Gastrocnemius medialis (tissue), 4 donors: Measurements from ENCODE around the gene RC3H2. TPM values are rescaled to one million over a fixed set of nuclear protein-coding genes. Genes with fewer than 3 reads are reported as not detected.

Experiments
- ATAC-seq, 2 donors: fragments of 150-250 bp; one replicate each; pipeline ENCODE4 v1.9.1; 2016
- DNase-seq, 2 donors: peaks; one replicate each; pipeline ENCODE4 v3.0.0-alpha.2; 2019
- H3K27ac ChIP-seq, 4 donors: fragments of 200-600 bp; sonication (generic); 1 replicate in 1 of 4; 2 replicates in 3 of 4; pipeline ENCODE4 v1.5.1; 2016 to 2018; ENCODE audit warnings: mild to moderate bottlenecking in 2 of 4, moderate library complexity in 1 of 4
- H3K27me3 ChIP-seq, 3 donors: fragments of 200-600 bp; sonication (generic) in 2 of 3; 1 replicate in 1 of 3; 2 replicates in 2 of 3; pipeline versions ENCODE4 v1.5.1 to v1.6.0; 2016 to 2019; ENCODE audit warnings: mild to moderate bottlenecking in 1 of 3, moderate library complexity in 1 of 3
- H3K36me3 ChIP-seq, 2 donors: fragments of 200-600 bp; sonication (generic) in 1 of 2; one replicate each; pipeline ENCODE4 v1.5.1; 2017 to 2018
- H3K4me1 ChIP-seq, 2 donors: fragments of 200-600 bp; sonication (generic) in 1 of 2; one replicate each; pipeline ENCODE4 v1.5.1; 2016 to 2017; ENCODE audit warnings: mild to moderate bottlenecking in 2 of 2
- H3K4me3 ChIP-seq, 4 donors: fragments of 200-600 bp; sonication (generic) in 3 of 4; 1 replicate in 1 of 4; 2 replicates in 3 of 4; pipeline ENCODE4 v1.5.1; 2016 to 2019; ENCODE audit warnings: mild to moderate bottlenecking in 2 of 4
- H3K9me3 ChIP-seq, 3 donors: fragments of 200-600 bp; sonication (generic) in 2 of 3; 1 replicate in 1 of 3; 2 replicates in 2 of 3; pipeline ENCODE4 v1.5.1; 2016 to 2019
- CTCF ChIP-seq, 5 experiments: fragments of 450-650 bp in 3 of 5; fragments of 200-600 bp in 2 of 5; sonication (generic) in 2 of 5; IDR thresholded peaks in 4 of 5; conservative IDR thresholded peaks in 1 of 5; 1 replicate in 4 of 5; 2 replicates in 1 of 5; pipeline ENCODE4 v1.5.1; 2016 to 2019; ENCODE audit warnings: antibody characterized with exemption in 5 of 5, mild to moderate bottlenecking in 3 of 5, moderate library complexity in 3 of 5
- POLR2A ChIP-seq, 2 donors: fragments of 450-650 bp; IDR thresholded peaks; one replicate each; pipeline ENCODE4 v1.6.1; 2017; ENCODE audit warnings: antibody characterized with exemption in 2 of 2, mild to moderate bottlenecking in 2 of 2, moderate library complexity in 2 of 2
- in situ Hi-C, 4 donors: fragments of 200-750 bp; cut with MboI; loops; one replicate each; pipeline versions ENCODE4 v1.15.0 to v1.8.0; 2017; ENCODE audit warnings: low sequenced_read_pairs in 4 of 4
- intact Hi-C: fragments of 100-400 bp; cut with DNase I; formaldehyde crosslinking; loops from one replicate; pipeline ENCODE4 v1.15.1; 2023; ENCODE audit warnings: low total_unique reads
- total RNA-seq, 4 donors: library from RNA; depleted of rRNA; stranded (reverse); fragments of >200 nt; gene quantifications; one replicate each; pipeline versions ENCODE4 v1.1.0 to v1.2.3, GENCODE V29; 2016

The RC3H2 gene
- total RNA-seq, 4 donors from 2014 or later, result 29.4 to 45.2 (median 36.6) TPM

- in situ Hi-C loops, result no loop called here
- Histone ChIP-seq H3K9me3 (no peaks in the 10 kb centered on the region), H3K4me1 (peaks cover 28 to 31% of the 10 kb centered on the region in 2 donors), H3K27me3 (no peaks in the 10 kb centered on the region), H3K27ac (no peak overlapping the region), H3K36me3 (no peaks in the 10 kb centered on the region), H3K4me3 (no peak overlapping the region)
- TF ChIP-seq POLR2A (IDR thresholded peaks at IDR 0.05), result no peak
- ATAC-seq (no peak), DNase-seq (no peak)
- intact Hi-C loops, result no loop called here
These were observed 44.5 kb upstream of the RC3H2 start for GRCh38 chr9:122949696-122950095.

- ATAC-seq (no peak), DNase-seq (no peak)
- H3K27ac ChIP-seq, result no peak overlapping the region
- TF ChIP-seq POLR2A (IDR thresholded peaks at IDR 0.05) (no peak), CTCF (IDR thresholded peaks at IDR 0.05 in 4 of 5, conservative IDR thresholded peaks at IDR 0.05 in 1 of 5) (no peak)
- in situ Hi-C loops (no loop called here), intact Hi-C loops (no loop called here)
- H3K4me1 ChIP-seq, result peaks cover 18 to 31% of the 10 kb centered on the region in 2 donors
- no peaks in the 10 kb centered on the region for H3K27me3 ChIP-seq
- no peak overlapping the region for H3K4me3 ChIP-seq
- no peaks in the 10 kb centered on the region for H3K36me3 ChIP-seq
- H3K9me3 ChIP-seq, result no peaks in the 10 kb centered on the region
These were observed 43.2 kb upstream of the RC3H2 start for GRCh38 chr9:122948313-122948712.

- H3K4me3 ChIP-seq, result no peak overlapping the region
- H3K27me3 ChIP-seq, result no peaks in the 10 kb centered on the region
- intact Hi-C loops (no loop called here), in situ Hi-C loops (no loop called here)
- no peak overlapping the region for H3K27ac ChIP-seq
- H3K36me3 ChIP-seq, result no peaks in the 10 kb centered on the region
- H3K4me1 ChIP-seq, result peaks cover 31 to 40% of the 10 kb centered on the region in 2 donors
- DNase-seq (no peak), ATAC-seq (no peak)
- TF ChIP-seq POLR2A (IDR thresholded peaks at IDR 0.05), result no peak
- TF ChIP-seq CTCF (IDR thresholded peaks at IDR 0.05 in 4 of 5, conservative IDR thresholded peaks at IDR 0.05 in 1 of 5), result no peak
- no peaks in the 10 kb centered on the region for H3K9me3 ChIP-seq
These were observed 41.4 kb upstream of the RC3H2 start for GRCh38 chr9:122946461-122947005.

- H3K9me3 ChIP-seq, result no peaks in the 10 kb centered on the region
These were observed 40.1 kb upstream of the RC3H2 start for GRCh38 chr9:122944960-122945888.

More at GRCh38 chr9:122944960-122945888, 40.1 kb upstream of the RC3H2 start:
- DNase-seq (no peak), ATAC-seq (no peak)
- intact Hi-C loops (no loop called here), in situ Hi-C loops (no loop called here)
- Histone ChIP-seq H3K4me3 (no peak overlapping the region), H3K27ac (no peak overlapping the region), H3K27me3 (no peaks in the 10 kb centered on the region), H3K36me3 (no peaks in the 10 kb centered on the region), H3K4me1 (peaks cover 34 to 39% of the 10 kb centered on the region in 2 donors)
- TF ChIP-seq CTCF (IDR thresholded peaks at IDR 0.05 in 4 of 5, conservative IDR thresholded peaks at IDR 0.05 in 1 of 5), result no peak
- TF ChIP-seq POLR2A (IDR thresholded peaks at IDR 0.05), result no peak
